Middle frontal gyrus (tissue), 1 donor: Measurements from ENCODE around the gene PDHX.
"Not testable (repeated sequence)": the region's sequence is repeated elsewhere in the genome, so short reads cannot be mapped to it uniquely, and the experiment has no call there.

Experiments
- DNase-seq: peaks from one replicate; pipeline ENCODE4 v3.0.0-alpha.2; 2015; ENCODE audit warnings: low spot score; ENCODE audit errors: extremely low spot score

The PDHX gene

DNA sequence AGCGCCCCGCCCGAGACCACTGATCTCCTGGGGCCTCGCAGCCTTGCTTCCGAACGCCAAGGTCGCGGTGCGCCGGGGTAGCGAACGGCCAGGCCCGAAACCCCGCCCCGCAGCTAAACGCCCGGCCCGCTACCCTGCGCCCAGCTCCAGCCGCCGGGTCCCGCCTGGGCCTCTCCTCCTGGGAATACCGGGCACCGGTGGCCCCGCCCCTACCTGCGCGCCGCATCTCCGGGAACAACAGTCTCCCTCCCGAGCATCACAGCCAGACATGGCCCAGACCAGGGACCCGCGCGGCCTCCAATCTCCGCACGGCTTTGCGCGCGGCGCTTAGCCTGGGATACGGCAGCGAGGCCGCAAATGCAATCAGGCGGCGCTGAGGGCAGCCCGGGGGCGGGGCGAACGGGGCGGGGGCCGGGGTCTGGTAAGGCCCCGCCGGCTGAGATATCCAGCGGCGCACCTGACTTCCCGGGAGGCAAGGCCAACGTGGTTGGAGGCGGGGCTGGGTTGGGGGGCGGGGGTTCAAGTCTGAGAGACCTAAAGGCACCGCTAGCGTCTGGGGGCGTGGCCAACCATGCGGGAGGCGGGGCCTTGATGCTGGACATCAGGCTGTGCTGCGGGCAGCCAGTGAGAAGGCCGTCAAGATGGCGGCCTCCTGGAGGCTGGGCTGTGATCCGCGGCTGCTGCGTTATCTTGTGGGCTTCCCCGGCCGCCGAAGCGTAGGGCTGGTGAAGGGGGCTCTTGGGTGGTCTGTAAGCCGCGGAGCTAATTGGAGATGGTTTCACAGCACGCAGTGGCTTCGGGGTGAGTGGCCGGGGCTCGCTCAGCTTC is at the start of gene PDHX, which contains the start of gene APIP:
Gene PDHX (plus strand): TSS at position 604 of the 828 bp plus-strand sequence. CDS start 38 bp downstream, at position 642.
Gene APIP (minus strand): TSS at position 365 of the 828 bp plus-strand sequence. CDS start 95 bp downstream, at position 270.
- peak; percentile 86 for DNase-seq

DNA sequence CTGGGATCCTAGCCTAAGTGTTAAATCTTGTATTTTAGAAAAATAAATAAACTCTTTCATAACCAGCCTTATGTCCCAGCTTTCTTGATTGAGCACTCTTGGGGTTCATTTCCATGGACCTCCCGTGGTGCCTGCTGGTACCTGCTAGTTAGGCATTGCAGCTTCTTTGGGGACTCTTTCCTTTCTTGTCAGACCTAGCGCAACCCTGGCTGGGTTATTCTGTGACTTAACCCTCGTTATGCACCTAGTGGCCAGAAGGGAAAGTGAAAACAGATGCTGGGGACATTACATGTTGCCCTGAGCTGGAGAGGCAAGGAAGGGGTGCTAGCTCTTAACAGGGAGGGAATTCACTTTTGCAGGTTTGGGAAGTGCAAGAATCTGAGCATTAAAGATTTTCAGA is 47.0 kb upstream of the PDHX start:
- DNase-seq, result no peak

DNA sequence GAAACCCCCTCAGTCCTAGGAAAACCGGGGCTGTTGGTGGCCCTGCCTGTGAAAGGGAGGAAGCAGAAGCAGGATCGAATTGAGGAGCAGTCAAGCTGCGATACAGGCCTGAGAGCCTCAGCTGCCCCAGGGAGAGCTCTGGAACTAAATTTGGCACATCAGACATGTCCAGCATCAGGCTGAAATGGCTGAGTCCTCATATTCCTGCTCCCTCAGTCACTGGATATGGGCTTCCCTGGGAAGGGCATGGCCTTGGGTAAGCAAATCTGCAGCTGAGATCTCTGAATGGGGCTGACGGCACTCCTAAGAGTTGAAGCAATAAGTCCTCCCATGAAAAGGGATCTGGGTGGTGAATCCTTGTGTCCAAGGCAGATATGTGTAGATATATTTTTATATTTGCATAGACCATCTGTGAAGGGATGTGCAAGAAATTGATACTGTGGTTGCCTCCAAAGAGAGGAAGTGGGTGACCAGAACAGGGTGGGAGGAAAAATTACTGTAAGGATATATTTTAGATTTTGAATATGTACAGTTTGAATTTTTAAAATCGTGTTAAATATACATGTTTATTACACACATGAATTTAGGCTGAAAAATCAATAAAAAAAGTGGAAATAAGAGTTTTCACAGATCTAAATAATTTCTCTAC is 45.7 kb upstream of the PDHX start:
- DNase-seq, result no peak

DNA sequence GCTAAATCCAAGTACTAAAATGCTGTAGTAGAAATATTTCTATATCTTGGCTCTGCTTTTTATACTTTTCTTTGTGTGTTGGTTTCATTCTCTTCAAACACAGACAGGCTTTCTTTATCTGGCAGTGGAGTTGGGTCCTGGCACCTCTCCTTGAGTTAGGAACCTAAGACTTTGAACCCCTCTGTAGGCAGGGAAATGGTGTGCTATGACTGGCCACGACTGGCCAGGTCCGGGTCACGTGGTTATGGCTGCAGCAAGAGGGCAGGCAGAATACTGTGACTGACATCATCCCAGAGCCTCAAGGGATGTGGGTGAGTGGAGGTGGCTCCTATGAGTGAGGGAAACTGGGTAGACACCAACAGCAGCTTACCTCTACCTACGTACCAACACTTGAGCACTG is 42.2 kb upstream of the PDHX start:
- no peak for DNase-seq

- DNase-seq, result no peak
Observed at GRCh38 chr11:34877375-34877975, 38.9 kb upstream of the PDHX start.

DNA sequence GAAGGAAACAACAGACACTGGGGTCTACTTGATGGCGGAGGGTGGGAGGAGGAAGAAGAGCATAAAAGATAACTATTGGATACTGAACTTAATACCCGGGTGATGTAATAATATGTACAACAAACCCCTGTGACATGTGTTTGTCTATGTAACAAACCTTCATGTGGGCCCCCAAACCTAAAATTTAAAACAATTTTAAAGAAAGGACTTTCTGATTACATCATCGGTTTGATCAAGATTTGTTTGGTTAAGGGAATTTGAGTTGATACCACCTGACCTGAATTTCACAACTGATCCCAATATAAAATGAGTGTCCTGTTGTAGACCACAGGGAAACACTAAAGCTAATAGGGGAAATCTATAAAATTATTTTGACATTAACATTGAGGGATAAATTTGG is 34.5 kb upstream of the PDHX start:
- DNase-seq, result no peak

- no peak for DNase-seq
Observed at GRCh38 chr11:34886609-34887008, 29.8 kb upstream of the PDHX start.

DNA sequence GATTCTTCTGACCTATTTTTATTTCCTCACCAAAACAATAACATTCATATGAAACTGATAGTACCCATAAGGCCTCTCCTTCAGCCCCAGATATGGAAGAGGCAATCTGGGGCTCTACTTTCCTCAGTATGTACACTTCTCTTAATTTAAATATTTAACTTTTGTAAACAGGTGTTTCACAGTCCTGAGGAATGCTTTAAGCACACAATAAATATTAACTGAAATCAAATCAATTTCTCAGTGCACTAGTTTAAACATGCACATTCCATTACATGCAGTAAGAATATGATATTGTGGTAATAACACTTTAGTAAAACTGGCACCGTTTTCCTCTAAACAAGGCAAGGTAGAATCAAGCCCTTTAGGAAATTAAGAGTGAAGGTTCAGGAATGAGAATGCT is 29.2 kb upstream of the PDHX start:
- no peak for DNase-seq

DNA sequence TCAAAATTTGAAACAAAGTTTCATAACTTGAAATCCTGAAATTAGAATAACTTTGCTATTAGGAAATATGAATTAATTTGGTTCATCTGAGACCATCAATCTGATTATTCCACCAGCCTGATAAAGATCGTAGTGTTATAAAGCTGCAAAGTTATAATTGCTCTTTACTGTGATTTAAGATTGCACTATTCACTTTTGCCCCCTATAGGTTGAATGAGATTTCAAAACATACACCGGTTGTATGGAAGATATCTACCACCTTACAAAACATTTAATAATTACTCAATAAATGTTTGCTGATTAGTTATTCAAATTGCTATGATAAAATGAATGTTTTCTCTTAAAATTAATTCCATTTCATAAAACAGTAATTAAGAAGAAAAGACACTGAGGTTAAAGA is 26.3 kb upstream of the PDHX start:
- no peak for DNase-seq

DNA sequence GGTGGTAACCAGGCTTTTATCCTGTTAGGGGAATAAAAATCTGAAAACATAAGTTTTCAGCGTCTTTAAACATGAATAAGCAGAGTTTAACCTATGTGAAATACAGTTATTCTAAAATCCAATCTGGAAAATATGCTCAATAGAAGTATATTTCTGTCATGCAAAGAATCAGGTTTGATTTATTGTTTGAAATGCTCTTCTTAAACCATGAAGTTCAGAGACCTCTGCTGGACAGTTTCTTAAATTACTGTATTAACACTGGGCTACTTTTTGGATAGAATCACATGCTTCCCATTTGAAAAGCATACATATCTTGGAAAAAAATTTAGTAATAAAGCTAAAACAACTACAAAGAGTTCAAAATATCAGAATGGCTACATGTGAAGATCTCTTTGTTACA is 25.6 kb upstream of the PDHX start:
- peak; percentile 43 for DNase-seq

- DNase-seq, result no peak
Observed at GRCh38 chr11:34891611-34892010, 24.8 kb upstream of the PDHX start.

DNA sequence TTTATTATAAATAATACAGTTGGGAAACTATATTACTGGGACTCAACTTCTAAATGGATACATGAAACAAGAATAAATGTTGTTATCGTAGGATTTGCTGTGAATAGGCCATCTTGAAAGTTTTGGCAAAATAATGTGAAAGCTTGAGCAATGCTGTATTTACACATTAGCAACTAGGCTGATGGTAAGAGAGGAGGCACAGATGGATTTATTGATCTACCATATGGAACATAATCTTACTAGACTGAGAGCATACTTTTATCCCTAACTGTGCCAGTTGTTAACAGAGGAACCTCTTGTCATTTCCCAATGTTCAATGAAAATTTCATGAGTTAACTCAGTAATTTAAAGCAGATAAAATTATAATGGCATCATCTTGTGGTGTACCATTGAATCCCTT is 23.0 kb upstream of the PDHX start:
- no peak for DNase-seq

DNA sequence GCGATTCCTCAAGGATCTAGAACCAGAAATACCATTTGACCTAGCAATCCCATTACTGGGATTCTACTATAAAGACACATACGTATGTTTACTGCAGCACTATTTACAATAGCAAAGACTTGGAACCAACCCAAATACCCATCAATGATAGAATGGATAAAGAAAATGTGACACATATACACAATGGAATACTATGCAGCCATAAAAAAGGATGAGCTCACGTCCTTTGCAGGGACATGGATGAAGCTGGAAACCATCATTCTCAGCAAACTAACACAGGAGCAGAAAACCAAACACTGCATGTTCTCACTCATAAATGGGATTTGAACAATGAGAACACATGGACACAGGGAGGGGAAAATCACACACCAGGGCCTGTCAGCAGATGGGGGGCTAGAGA is 20.2 kb upstream of the PDHX start:
- not testable (repeated sequence) for DNase-seq

DNA sequence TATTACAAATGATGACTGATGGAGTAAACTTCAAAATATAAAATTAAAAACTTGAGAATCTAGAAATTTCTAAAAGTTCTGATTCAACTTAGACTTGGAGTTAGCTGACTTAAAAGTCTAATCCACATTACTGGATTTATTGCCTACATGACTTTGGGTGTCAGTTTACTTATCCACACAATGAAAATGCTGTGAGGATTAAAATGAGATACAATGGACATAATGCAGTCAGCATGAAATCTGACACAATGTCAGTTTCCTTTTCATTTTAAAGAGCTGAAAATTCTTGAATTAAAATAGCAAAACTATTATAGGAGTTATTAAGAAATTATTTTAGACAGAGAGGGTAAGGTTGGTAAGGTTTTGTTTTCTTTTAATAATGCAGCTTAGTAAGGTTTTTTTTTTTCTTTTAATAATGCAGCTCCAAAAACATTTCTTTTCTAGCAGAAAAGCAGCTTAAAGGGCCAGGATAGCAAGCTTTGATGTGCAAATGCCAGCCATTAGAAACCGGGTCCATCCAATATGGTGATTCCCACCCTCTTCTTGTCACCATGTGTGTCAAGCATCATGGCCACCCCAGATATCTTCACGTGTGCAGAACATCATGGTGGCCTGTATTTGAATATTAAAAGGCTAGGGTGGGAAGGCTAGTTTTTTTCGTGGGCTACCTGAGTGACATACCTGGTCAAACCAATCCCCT is 19.1 kb upstream of the PDHX start:
- DNase-seq, result no peak

GRCh38 chr11:34898474-34898873 is 17.9 kb upstream of the PDHX start:
- DNase-seq, result no peak

DNA sequence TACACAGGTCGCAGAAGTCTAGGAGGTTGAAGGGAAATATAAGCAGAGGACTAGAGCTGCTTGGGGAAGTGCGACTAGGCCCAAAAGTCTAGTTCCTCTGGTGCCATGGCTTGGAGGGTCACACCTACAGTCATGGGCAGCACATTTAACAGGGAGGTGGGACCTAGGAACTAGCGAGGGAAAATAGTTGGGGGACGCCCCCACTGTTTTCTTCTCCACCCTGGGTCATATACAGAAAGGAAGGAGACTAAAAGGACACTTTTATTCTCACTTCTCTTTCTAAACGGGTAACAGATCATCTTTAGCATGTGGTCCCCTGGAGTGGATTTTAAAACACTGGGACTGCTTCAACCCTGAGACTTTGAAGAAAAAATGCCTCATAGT is 16.8 kb upstream of the PDHX start:
- DNase-seq, result no peak

- no peak for DNase-seq
Observed at GRCh38 chr11:34904421-34904955, 11.9 kb upstream of the PDHX start.

DNA sequence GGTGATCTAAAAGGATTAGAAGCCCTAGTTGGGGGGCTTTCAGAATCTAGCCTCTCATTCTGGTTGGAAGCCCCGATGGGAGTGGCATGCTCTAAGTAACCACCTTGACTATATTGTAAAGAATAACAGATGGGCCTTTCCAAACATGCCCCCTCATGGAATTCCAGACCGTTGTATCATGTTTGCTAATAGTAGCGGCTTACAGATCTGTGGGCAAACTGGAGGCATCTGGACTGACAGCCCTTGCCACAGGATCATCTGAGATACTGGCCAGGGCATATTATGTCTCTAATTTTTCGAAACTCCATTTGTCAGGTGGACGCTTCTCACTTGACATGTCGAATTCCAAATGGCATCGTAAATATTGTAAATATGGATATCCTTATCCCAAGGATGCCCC is 10.8 kb upstream of the PDHX start:
- DNase-seq, result no peak

- DNase-seq, result no peak
Observed at GRCh38 chr11:34907934-34908593, 8.4 kb upstream of the PDHX start.

- DNase-seq, result no peak
Observed at GRCh38 chr11:34909415-34909814, 7.0 kb upstream of the PDHX start.

DNA sequence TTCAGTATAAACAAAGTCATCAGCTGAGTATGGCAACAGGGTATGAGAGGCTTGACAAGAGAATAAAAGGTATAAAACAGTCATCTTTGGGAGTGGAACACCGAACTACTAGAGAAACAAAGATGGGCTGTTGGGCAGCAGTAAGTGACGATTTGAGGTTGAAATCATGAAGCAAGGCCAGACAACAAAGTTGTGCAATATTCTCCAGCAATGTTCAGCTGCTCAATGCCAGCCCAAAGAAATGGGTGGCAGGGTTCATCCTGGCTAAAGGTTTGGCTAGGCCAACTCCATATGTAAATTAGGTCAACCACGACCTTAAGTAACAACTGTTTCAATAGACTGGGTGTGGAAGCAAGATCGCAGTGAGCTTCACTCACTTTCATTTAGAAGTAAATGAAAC is 6.5 kb upstream of the PDHX start:
- DNase-seq, result no peak
